Smooth muscle cell (in vitro differentiated cells): ENCODE data around the gene WDHD1. TPM values are rescaled to one million over a fixed set of nuclear protein-coding genes. Genes with fewer than 3 reads are reported as not detected.

Experiments used
- DNase-seq: peaks from one replicate; lab custom pipeline; 2025; ENCODE audit not compliant: unreplicated experiment; lab: John Stamatoyannopoulos, UW
- H2AFZ ChIP-seq: fragments of 200-600 bp; sonication (generic); 2 replicates; pipeline ENCODE4 v1.6.0; 2016; ENCODE audit warnings: antibody characterized with exemption, low read depth, mild to moderate bottlenecking
- H3F3A ChIP-seq: fragments of 200-600 bp; sonication (generic); 2 replicates; pipeline ENCODE4 v1.6.0; 2017; ENCODE audit warnings: antibody characterized with exemption, low read depth
- H3K27ac ChIP-seq: fragments of 200-600 bp; sonication (generic); 2 replicates; pipeline ENCODE4 v1.5.1; 2016; ENCODE audit warnings: low read depth, mild to moderate bottlenecking
- H3K27me3 ChIP-seq: fragments of 200-600 bp; sonication (generic); 2 replicates; pipeline ENCODE4 v1.6.1; 2016; ENCODE audit warnings: low read depth, mild to moderate bottlenecking
- H3K36me3 ChIP-seq: fragments of 200-600 bp; sonication (generic); 2 replicates; pipeline ENCODE4 v1.5.1; 2016; ENCODE audit warnings: low read depth
- H3K4me1 ChIP-seq: fragments of 200-600 bp; sonication (generic); 2 replicates; pipeline ENCODE4 v1.5.1; 2016; ENCODE audit warnings: low read depth
- H3K4me2 ChIP-seq: fragments of 200-600 bp; sonication (generic); 2 replicates; pipeline ENCODE4 v1.6.0; 2016; ENCODE audit warnings: mild to moderate bottlenecking
- H3K4me3 ChIP-seq: fragments of 200-600 bp; sonication (generic); 2 replicates; pipeline ENCODE4 v1.5.1; 2016; ENCODE audit warnings: mild to moderate bottlenecking
- H3K79me2 ChIP-seq: fragments of 200-600 bp; sonication (generic); 2 replicates; pipeline ENCODE4 v1.6.0; 2016; ENCODE audit warnings: low read depth, mild to moderate bottlenecking
- H3K9ac ChIP-seq: fragments of 200-600 bp; sonication (generic); 2 replicates; pipeline ENCODE4 v1.6.0; 2016; ENCODE audit warnings: low read depth
- H3K9me3 ChIP-seq: fragments of 200-600 bp; sonication (generic); replicated peaks from 2 replicates; pipeline ENCODE4 v1.5.1; 2016; ENCODE audit warnings: low read depth
- H4K20me1 ChIP-seq: fragments of 200-600 bp; sonication (generic); 2 replicates; pipeline ENCODE4 v1.6.0; 2016; ENCODE audit warnings: low read depth
- WGBS: methylation state at CpG from one replicate; pipeline ENCODE4 v1.1.7; 2016; ENCODE audit warnings: low lambda C conversion rate; 5-methylcytosine and 5-hydroxymethylcytosine counted together
- polyA plus RNA-seq: library from polyadenylated mRNA; unstranded; fragments of >200 nt; fragmentation: Nextera tagmentation; extraction: Ambion mirVana; gene quantifications from 2 replicates; pipeline ENCODE4 v1.2.1, GENCODE V29; 2016
- total RNA-seq: library from RNA; depleted of rRNA; stranded (reverse); fragments of >200 nt; gene quantifications from 2 replicates; pipeline ENCODE4 v1.2.3, GENCODE V29; 2014
- TF ChIP-seq, protein P1 (sequence below): fragments of 200-600 bp; sonication (generic); IDR thresholded peaks from 2 replicates; pipeline ENCODE4 v1.5.1; 2017; ENCODE audit warnings: borderline replicate concordance, mild to moderate bottlenecking, antibody characterized with exemption; ENCODE audit not compliant: insufficient read depth, poor library complexity, severe bottlenecking

WDHD1 gene
- total and polyA plus RNA-seq, 2 experiments from 2014 or later, result 5.7 to 9.4 TPM

- Histone ChIP-seq H3K27me3 (no peaks in the 10 kb centered on the region), H3K36me3 (no peaks in the 10 kb centered on the region), H4K20me1 (no peaks in the 10 kb centered on the region), H3K9ac (no peak overlapping the region), H2AFZ (no peak overlapping the region), H3K4me3 (no peak overlapping the region), H3K79me2 (no peaks in the 10 kb centered on the region), H3K4me1 (no peaks in the 10 kb centered on the region), H3F3A (no peaks in the 10 kb centered on the region), H3K27ac (no peak overlapping the region), H3K9me3 (no peaks in the 10 kb centered on the region), H3K4me2 (no peak overlapping the region)
- TF ChIP-seq, protein P1, sequence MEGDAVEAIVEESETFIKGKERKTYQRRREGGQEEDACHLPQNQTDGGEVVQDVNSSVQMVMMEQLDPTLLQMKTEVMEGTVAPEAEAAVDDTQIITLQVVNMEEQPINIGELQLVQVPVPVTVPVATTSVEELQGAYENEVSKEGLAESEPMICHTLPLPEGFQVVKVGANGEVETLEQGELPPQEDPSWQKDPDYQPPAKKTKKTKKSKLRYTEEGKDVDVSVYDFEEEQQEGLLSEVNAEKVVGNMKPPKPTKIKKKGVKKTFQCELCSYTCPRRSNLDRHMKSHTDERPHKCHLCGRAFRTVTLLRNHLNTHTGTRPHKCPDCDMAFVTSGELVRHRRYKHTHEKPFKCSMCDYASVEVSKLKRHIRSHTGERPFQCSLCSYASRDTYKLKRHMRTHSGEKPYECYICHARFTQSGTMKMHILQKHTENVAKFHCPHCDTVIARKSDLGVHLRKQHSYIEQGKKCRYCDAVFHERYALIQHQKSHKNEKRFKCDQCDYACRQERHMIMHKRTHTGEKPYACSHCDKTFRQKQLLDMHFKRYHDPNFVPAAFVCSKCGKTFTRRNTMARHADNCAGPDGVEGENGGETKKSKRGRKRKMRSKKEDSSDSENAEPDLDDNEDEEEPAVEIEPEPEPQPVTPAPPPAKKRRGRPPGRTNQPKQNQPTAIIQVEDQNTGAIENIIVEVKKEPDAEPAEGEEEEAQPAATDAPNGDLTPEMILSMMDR, result no peak
- 96% methylated on average over 1 of the region's 1 CpG for WGBS
- no peak for DNase-seq
Measured at GRCh38 chr14:54936816-54937215, 90.1 kb downstream of the WDHD1 start.

DNA sequence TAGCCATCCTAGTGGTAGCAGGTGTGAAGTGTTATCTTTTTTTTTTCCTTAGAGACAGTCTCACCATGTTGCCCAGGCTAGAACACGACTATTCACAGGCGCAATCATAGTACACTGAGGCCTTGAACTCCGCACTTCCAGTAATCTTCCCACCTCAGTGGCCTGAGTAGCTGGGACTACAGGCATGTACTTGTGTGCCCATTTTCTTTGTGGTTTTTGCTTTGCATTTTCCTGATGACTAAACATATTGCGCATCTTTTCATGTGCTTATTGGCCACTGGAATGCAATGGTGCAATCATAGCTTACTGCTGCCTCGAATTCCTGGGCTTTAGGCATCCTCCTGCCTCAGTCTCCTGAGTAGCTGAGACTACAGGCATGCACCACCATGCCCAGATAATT lies 90.9 kb downstream of the WDHD1 start:
- no peaks in the 10 kb centered on the region for H4K20me1 ChIP-seq
- no peaks in the 10 kb centered on the region for H3K4me1 ChIP-seq
- H2AFZ ChIP-seq, result no peak overlapping the region
- H3K9me3 ChIP-seq, result no peaks in the 10 kb centered on the region
- no peak overlapping the region for H3K9ac ChIP-seq
- 89% methylated on average over 5 of the region's 5 CpGs for WGBS
- no peaks in the 10 kb centered on the region for H3K79me2 ChIP-seq
- H3K4me2 ChIP-seq, result no peak overlapping the region
- no peaks in the 10 kb centered on the region for H3K36me3 ChIP-seq
- TF ChIP-seq, protein P1, result no peak
- H3K27me3 ChIP-seq, result no peaks in the 10 kb centered on the region
- no peak overlapping the region for H3K4me3 ChIP-seq
- H3F3A ChIP-seq, result no peaks in the 10 kb centered on the region
- DNase-seq, result no peak
- H3K27ac ChIP-seq, result no peak overlapping the region

DNA sequence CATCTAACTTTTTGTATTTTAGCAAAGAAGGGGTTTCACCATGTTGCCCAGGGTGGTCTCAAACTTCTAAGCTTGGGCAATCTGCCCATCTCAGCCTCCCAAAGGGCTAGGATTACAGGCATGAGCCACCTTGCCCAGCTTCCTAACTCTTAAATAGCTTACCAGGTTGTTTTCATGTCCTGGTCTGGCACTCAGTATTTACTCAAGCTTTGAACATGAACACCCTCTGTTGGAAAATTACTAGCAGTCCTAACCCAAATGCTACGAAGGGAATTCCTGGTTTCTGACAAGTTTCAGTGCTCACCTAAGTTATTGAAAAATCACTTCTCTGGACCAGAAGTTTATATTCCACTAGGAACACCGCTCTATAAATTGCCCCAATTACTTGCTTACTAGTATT lies 91.8 kb downstream of the WDHD1 start:
- WGBS, result 50% methylated on average over 2 of the region's 2 CpGs
- no peak overlapping the region for H2AFZ ChIP-seq
- no peak overlapping the region for H3K27ac ChIP-seq

DNA sequence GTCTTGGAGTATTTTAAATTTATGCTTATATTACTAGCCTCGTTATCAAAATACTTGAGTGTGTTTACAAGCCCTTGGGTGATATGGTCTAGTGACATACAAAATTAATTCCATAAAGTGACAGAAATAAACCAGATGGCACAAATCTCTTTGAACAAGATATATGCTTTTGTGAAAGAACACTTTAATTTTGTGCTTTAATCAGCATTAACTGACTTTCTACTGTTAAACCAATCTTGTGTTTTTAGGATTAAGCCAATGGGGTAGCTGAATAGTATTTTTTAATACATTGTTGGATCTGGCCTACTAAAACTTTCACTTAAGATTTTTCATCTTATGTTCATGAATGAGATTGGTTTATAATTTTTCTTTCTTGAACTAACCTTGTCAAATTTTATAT lies 93.9 kb downstream of the WDHD1 start:
- H3K4me2 ChIP-seq, result no peak overlapping the region
- no peak for DNase-seq
- H3K36me3 ChIP-seq, result no peaks in the 10 kb centered on the region
- no peaks in the 10 kb centered on the region for H3K9me3 ChIP-seq
- WGBS, result 84% methylated on average over 1 of the region's 1 CpG
- H4K20me1 ChIP-seq, result no peaks in the 10 kb centered on the region
- H3F3A ChIP-seq, result no peaks in the 10 kb centered on the region
- no peak overlapping the region for H3K4me3 ChIP-seq
- no peaks in the 10 kb centered on the region for H3K4me1 ChIP-seq
- H3K79me2 ChIP-seq, result no peaks in the 10 kb centered on the region
- TF ChIP-seq, protein P1, result no peak
- no peaks in the 10 kb centered on the region for H3K27me3 ChIP-seq
- H3K27ac ChIP-seq, result no peak overlapping the region
- H2AFZ ChIP-seq, result no peak overlapping the region
- H3K9ac ChIP-seq, result no peak overlapping the region

More for the DNA sequence above, 91.8 kb downstream of the WDHD1 start:
- no peaks in the 10 kb centered on the region for H3K36me3 ChIP-seq
- no peak overlapping the region for H3K4me3 ChIP-seq
- H3K27me3 ChIP-seq, result no peaks in the 10 kb centered on the region
- H3K4me1 ChIP-seq, result no peaks in the 10 kb centered on the region
- H3F3A ChIP-seq, result no peaks in the 10 kb centered on the region
- TF ChIP-seq, protein P1, result no peak
- no peak for DNase-seq
- H3K9me3 ChIP-seq, result no peaks in the 10 kb centered on the region
- no peaks in the 10 kb centered on the region for H4K20me1 ChIP-seq
- H3K4me2 ChIP-seq, result no peak overlapping the region
- H3K79me2 ChIP-seq, result no peaks in the 10 kb centered on the region
- H3K9ac ChIP-seq, result no peak overlapping the region
